PFSK-1 (cell line): ENCODE results near the gene RBBP8.

Experiments used
- FOXP2 ChIP-seq: optimal IDR thresholded peaks from 2 replicates; pipeline ENCODE3; 2011; ENCODE audit warnings: borderline replicate concordance, control low read depth, inconsistent platforms; ENCODE audit not compliant: insufficient read depth; ENCODE audit errors: extremely low read length, extremely low read depth
- POLR2AphosphoS5 ChIP-seq: IDR thresholded peaks from 2 replicates; pipeline ENCODE4 v1.6.1; 2012; ENCODE audit warnings: low read depth, mild to moderate bottlenecking, control low read depth, low read length, moderate library complexity
- SIN3A ChIP-seq: IDR thresholded peaks from 2 replicates; pipeline ENCODE4 v1.6.1; 2012; ENCODE audit warnings: mild to moderate bottlenecking, low read length, moderate library complexity, borderline replicate concordance; ENCODE audit not compliant: insufficient read depth
- TAF1 ChIP-seq: IDR thresholded peaks from 2 replicates; pipeline ENCODE4 v1.6.1; 2012; ENCODE audit warnings: low read length, control low read depth, borderline replicate concordance; ENCODE audit not compliant: insufficient read depth
- TF ChIP-seq, protein P1 (sequence below), 2 experiments: IDR thresholded peaks; 2 replicates each; pipeline versions ENCODE4 v1.6.1 to v1.8.0; 2011 to 2012; ENCODE audit warnings: low read depth in 2 of 2, low read length in 2 of 2, control low read depth in 1 of 2, inconsistent platforms in 1 of 2, mild to moderate bottlenecking in 1 of 2, moderate library complexity in 1 of 2; ENCODE audit not compliant: insufficient read depth in 1 of 2

Gene RBBP8

DNA sequence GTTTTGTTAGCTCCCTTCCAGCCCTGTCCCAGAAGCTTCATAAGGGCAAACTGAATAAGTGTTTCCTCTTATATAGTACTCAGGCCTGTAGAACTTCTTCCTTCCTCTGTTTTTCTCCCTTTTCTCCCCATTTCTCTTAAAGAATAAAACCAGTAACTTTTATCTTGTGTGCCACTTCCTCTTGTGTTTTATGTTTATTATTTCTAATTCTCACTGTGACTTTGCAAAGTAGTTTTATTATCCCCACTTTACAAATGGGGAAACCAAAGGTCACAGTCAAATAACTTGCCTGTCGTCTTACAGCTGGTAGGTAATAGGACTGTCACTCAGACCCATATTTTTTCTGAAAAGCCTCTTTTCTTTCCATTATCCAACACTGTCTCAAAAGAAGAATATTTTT is 42.4 kb downstream of the RBBP8 start:
- TF ChIP-seq POLR2AphosphoS5 (no peak), FOXP2 (no peak), TAF1 (no peak), SIN3A (no peak)
- TF ChIP-seq, protein P1, sequence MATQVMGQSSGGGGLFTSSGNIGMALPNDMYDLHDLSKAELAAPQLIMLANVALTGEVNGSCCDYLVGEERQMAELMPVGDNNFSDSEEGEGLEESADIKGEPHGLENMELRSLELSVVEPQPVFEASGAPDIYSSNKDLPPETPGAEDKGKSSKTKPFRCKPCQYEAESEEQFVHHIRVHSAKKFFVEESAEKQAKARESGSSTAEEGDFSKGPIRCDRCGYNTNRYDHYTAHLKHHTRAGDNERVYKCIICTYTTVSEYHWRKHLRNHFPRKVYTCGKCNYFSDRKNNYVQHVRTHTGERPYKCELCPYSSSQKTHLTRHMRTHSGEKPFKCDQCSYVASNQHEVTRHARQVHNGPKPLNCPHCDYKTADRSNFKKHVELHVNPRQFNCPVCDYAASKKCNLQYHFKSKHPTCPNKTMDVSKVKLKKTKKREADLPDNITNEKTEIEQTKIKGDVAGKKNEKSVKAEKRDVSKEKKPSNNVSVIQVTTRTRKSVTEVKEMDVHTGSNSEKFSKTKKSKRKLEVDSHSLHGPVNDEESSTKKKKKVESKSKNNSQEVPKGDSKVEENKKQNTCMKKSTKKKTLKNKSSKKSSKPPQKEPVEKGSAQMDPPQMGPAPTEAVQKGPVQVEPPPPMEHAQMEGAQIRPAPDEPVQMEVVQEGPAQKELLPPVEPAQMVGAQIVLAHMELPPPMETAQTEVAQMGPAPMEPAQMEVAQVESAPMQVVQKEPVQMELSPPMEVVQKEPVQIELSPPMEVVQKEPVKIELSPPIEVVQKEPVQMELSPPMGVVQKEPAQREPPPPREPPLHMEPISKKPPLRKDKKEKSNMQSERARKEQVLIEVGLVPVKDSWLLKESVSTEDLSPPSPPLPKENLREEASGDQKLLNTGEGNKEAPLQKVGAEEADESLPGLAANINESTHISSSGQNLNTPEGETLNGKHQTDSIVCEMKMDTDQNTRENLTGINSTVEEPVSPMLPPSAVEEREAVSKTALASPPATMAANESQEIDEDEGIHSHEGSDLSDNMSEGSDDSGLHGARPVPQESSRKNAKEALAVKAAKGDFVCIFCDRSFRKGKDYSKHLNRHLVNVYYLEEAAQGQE (IDR thresholded peaks at IDR 0.05; ENCODE audit: insufficient read depth in 1 of 2, low read depth in 2 of 2, low read length in 2 of 2) = no peak

DNA sequence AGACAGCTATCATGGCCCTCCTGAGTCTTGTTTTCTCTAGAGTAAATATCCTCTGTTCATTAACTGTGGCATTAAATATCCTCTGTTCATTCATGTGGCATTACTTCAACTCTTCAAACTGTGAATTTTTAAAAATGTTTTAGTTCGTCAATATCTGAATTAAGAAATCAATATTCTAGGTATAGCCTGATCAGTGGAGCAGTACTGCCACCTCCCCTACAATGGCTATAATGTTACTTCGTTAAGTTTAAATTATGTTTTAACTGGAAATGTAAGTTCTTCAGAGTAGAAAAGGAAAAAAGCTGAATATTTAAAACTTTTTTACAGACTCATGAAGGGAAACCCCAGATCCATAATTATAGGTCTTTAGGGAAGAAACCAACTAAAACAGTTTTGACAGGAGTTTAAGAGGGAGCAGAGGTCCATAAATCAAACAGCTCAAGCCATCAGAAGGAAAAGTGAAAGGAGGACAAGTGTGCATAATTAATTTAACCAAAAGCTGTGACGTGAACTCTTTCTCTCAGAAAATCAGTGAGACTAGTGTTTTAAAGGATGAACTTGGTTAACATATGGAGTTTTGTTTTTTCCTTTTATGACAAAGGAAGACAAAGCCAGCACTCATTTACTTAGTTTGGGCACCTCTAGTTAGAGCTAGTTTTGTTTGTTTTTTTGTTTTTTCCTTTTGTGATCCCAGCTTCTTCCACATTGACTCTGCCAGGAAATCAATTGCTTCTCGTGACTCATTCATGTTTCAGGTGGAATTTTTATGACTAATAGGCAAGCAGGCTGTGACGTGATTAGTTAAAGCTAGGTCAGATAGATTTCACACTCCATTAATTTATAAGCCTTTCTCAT is 44.9 kb downstream of the RBBP8 start:
- TF ChIP-seq, protein P1 (IDR thresholded peaks at IDR 0.05; ENCODE audit: insufficient read depth in 1 of 2, low read depth in 2 of 2, low read length in 2 of 2) = no peak
- no peak for TF ChIP-seq FOXP2
- no peak for TF ChIP-seq POLR2AphosphoS5

GRCh38 chr18:22980394-22980793 is 47.3 kb downstream of the RBBP8 start:
- TF ChIP-seq POLR2AphosphoS5 = no peak
- TF ChIP-seq SIN3A = no peak
- no peak for TF ChIP-seq TAF1
- TF ChIP-seq, protein P1 (IDR thresholded peaks at IDR 0.05; ENCODE audit: insufficient read depth in 1 of 2, low read depth in 2 of 2, low read length in 2 of 2) = no peak
- TF ChIP-seq FOXP2 = no peak

DNA sequence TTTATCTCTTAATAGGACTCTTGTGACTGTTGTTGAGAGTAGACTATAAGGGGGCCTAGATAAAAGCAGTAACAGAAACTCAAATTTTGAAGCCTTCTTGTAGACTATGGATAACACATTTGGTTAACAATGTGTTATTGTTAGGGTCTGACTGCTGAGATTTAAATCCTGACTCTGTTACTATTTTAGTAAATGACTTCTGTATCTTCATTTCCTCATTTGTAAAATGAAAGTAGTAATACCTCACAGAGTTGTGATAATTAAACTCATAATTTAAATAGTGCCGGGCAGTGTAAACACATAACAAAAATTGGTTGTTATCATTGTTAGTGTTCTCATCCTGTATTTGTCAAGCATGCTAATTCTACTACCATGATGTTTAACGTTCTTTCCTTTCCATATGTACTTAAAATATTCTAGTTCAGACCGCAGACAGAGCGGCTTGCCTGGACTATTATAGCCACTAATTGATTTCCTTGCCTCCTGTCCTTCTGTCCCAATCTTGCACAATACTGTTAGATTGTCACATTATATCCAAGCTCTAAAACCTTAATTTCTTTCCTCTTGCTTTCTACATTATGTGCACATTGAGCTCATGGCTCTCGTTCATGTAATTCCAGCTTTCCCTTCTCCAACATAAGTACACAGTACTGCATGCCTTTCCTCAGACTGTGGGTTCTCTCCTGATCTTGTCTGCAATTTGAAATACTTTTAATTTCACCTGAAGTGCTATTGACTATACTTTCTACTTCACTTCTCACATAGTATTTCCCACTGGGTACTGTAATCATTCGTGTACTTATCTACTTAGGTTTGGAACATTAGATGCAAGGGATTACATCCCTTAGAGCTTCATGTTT is 48.4 kb downstream of the RBBP8 start:
- no peak for TF ChIP-seq SIN3A
- TF ChIP-seq, protein P1 (IDR thresholded peaks at IDR 0.05; ENCODE audit: insufficient read depth in 1 of 2, low read depth in 2 of 2, low read length in 2 of 2) = no peak
- no peak for TF ChIP-seq TAF1
- no peak for TF ChIP-seq POLR2AphosphoS5
- TF ChIP-seq FOXP2 = no peak
